ENCODE results near the gene NAA40. TPM values are rescaled to one million over a fixed set of nuclear protein-coding genes. Genes with fewer than 3 reads are reported as not detected.

The NAA40 gene
- total RNA-seq, 1 donor from 2014 or later, result 64.5 TPM

- H3K27ac Mint-ChIP-seq (ENCODE audit: unreplicated experiment), result peak within 1 kb of the TSS; percentile 97
- peak within 1 kb of the TSS; percentile 95 for H3K4me3 Mint-ChIP-seq
- DNase-seq (ENCODE audit: low read depth, low spot score), result peak; percentile 82
- peaks cover 5% of the 10 kb centered on the region for H3K36me3 Mint-ChIP-seq (ENCODE audit: low read depth)
- TF ChIP-seq CTCF (conservative IDR thresholded peaks at IDR 0.05), result no peak
- H3K4me1 Mint-ChIP-seq, result peaks cover 37% of the 10 kb centered on the region
- H3K27me3 Mint-ChIP-seq (ENCODE audit: low read depth), result peaks cover 14% of the 10 kb centered on the region
- H3K9me3 Mint-ChIP-seq, result no peaks in the 10 kb centered on the region
These were observed 21.7 kb upstream of the NAA40 start, which contains the start of gene RCOR2 for GRCh38 chr11:63916837-63917691. Gene RCOR2, minus strand, starts transcription at chr11:63917164. Its CDS starts 708 bp downstream, at chr11:63916456.

GRCh38 chr11:63917692-63918506 lies 20.9 kb upstream of the NAA40 start:
- no peak for TF ChIP-seq CTCF (conservative IDR thresholded peaks at IDR 0.05)
- H3K9me3 Mint-ChIP-seq, result no peaks in the 10 kb centered on the region
- H3K36me3 Mint-ChIP-seq (ENCODE audit: low read depth), result no peaks in the 10 kb centered on the region
- peak overlapping the region; percentile 92 for H3K4me3 Mint-ChIP-seq
- H3K27me3 Mint-ChIP-seq (ENCODE audit: low read depth), result peaks cover 7% of the 10 kb centered on the region
- DNase-seq (ENCODE audit: low read depth, low spot score), result peak; percentile 66
- H3K27ac Mint-ChIP-seq (ENCODE audit: unreplicated experiment), result peak overlapping the region; percentile 95
- peaks cover 29% of the 10 kb centered on the region for H3K4me1 Mint-ChIP-seq

GRCh38 chr11:63918507-63919191 lies 20.2 kb upstream of the NAA40 start:
- Mint-ChIP-seq H3K36me3 (ENCODE audit: low read depth) (no peaks in the 10 kb centered on the region), H3K9me3 (no peaks in the 10 kb centered on the region), H3K4me3 (peak overlapping the region; percentile 92), H3K27ac (ENCODE audit: unreplicated experiment) (peak overlapping the region; percentile 96), H3K4me1 (peaks cover 28% of the 10 kb centered on the region), H3K27me3 (ENCODE audit: low read depth) (peaks cover 7% of the 10 kb centered on the region)
- TF ChIP-seq CTCF (conservative IDR thresholded peaks at IDR 0.05), result no peak
- peak; percentile 33 for DNase-seq (ENCODE audit: low read depth, low spot score)

- no peaks in the 10 kb centered on the region for H3K9me3 Mint-ChIP-seq
- H3K36me3 Mint-ChIP-seq (ENCODE audit: low read depth), result no peaks in the 10 kb centered on the region
- TF ChIP-seq CTCF (conservative IDR thresholded peaks at IDR 0.05), result no peak
- peak overlapping the region; percentile 92 for H3K4me3 Mint-ChIP-seq
- peak; percentile 68 for DNase-seq (ENCODE audit: low read depth, low spot score)
- peaks cover 7% of the 10 kb centered on the region for H3K27me3 Mint-ChIP-seq (ENCODE audit: low read depth)
- peak overlapping the region; percentile 96 for H3K27ac Mint-ChIP-seq (ENCODE audit: unreplicated experiment)
- peaks cover 28% of the 10 kb centered on the region for H3K4me1 Mint-ChIP-seq
These were observed 19.3 kb upstream of the NAA40 start for GRCh38 chr11:63919267-63920125.

Data from neural crest cell (in vitro differentiated cells).